ENCODE measurements around the gene MKNK2.

GRCh38 chr19:2083174-2083854, 32.3 kb upstream of the MKNK2 start:
- TF ChIP-seq EZH2 (IDR thresholded peaks at IDR 0.05; ENCODE audit: insufficient read depth, poor library complexity, severe bottlenecking) (no peak), EZH2phosphoT487 (IDR thresholded peaks at IDR 0.05; ENCODE audit: insufficient read depth, low read depth) (no peak)
